Transverse colon (tissue), 4 donors: ENCODE results near the gene ZFAND3. TPM values are rescaled to one million over a fixed set of nuclear protein-coding genes. Genes with fewer than 3 reads are reported as not detected.

Source experiments
- DNase-seq: peaks from one replicate; pipeline ENCODE4 v3.0.0-alpha.2; 2019
- H3K27ac ChIP-seq, 4 donors: fragments of 200-600 bp; sonication (generic); 2 replicates each; pipeline ENCODE4 v1.5.1; 2016 to 2018; ENCODE audit warnings: inconsistent platforms in 4 of 4
- H3K27me3 ChIP-seq: fragments of 200-600 bp; sonication (generic); 2 replicates; pipeline ENCODE4 v1.5.1; 2017; ENCODE audit warnings: inconsistent platforms
- H3K36me3 ChIP-seq, 4 donors: fragments of 200-600 bp; sonication (generic); 2 replicates each; pipeline ENCODE4 v1.5.1; 2017 to 2019; ENCODE audit warnings: inconsistent platforms in 4 of 4
- H3K4me1 ChIP-seq, 4 donors: fragments of 200-600 bp; sonication (generic); 2 replicates each; pipeline ENCODE4 v1.5.1; 2017 to 2020; ENCODE audit warnings: inconsistent platforms in 4 of 4
- H3K4me3 ChIP-seq, 4 donors: fragments of 200-600 bp; sonication (generic); 1 replicate in 1 of 4; 2 replicates in 3 of 4; pipeline versions ENCODE4 v1.5.1 to v1.6.1; 2017 to 2019; ENCODE audit warnings: inconsistent platforms in 4 of 4
- H3K9me3 ChIP-seq, 2 donors: fragments of 200-600 bp; sonication (generic); 2 replicates each; pipeline ENCODE4 v1.5.1; 2017 to 2019; ENCODE audit warnings: inconsistent platforms in 2 of 2
- CTCF ChIP-seq, 5 experiments: fragments of 200-600 bp in 3 of 5; fragments of 450-650 bp in 2 of 5; sonication (generic) in 3 of 5; IDR thresholded peaks; 1 replicate in 2 of 5; 2 replicates in 3 of 5; pipeline ENCODE4 v1.5.1; 2016 to 2017; ENCODE audit warnings: antibody characterized with exemption in 5 of 5, inconsistent platforms in 3 of 5, mild to moderate bottlenecking in 2 of 5, moderate library complexity in 1 of 5
- EP300 ChIP-seq: sonication (generic); formaldehyde crosslinking; IDR thresholded peaks from one replicate; pipeline ENCODE4 v1.6.1; 2017; ENCODE audit warnings: antibody characterized with exemption, low read depth
- POLR2A ChIP-seq: fragments of 450-650 bp; IDR thresholded peaks from one replicate; pipeline ENCODE4 v1.6.1; 2016; ENCODE audit warnings: antibody characterized with exemption, mild to moderate bottlenecking, moderate library complexity
- POLR2AphosphoS5 ChIP-seq, 3 donors: sonication (generic); formaldehyde crosslinking; IDR thresholded peaks; one replicate each; pipeline ENCODE4 v1.6.1; 2016; ENCODE audit warnings: antibody characterized with exemption in 3 of 3
- WGBS, 2 donors: methylation state at CpG; one replicate each; pipeline ENCODE4 v1.1.5; 2018; ENCODE audit warnings: low coverage in 1 of 2; 5-methylcytosine and 5-hydroxymethylcytosine counted together
- in situ Hi-C, 4 donors: fragments of 200-750 bp; cut with MboI; loops; one replicate each; pipeline versions ENCODE4 v1.15.0 to v1.15.1; 2017; ENCODE audit warnings: low sequenced_read_pairs in 3 of 4, low pct_ligation_motif_present in 1 of 4, low pct_unique_long_range_greater_than_20kb in 1 of 4
- intact Hi-C: fragments of 100-400 bp; cut with DNase I; formaldehyde crosslinking; loops from one replicate; pipeline ENCODE4 v1.15.1; 2023; ENCODE audit warnings: low total_unique reads
- total RNA-seq, 4 donors: library from RNA; depleted of rRNA; stranded (reverse); fragments of >200 nt; gene quantifications; one replicate each; pipeline ENCODE4 v1.1.0, GENCODE V29; 2016

ZFAND3 gene
- total RNA-seq, 4 donors from 2014 or later = 20.5 to 83.4 (median 36.5) TPM

GRCh38 chr6:38179300-38179699 lies 359.8 kb downstream of the ZFAND3 start:
- 86 to 94% methylated on average over 4 to 7 of the region's 7 CpGs for WGBS, 2 donors
- Histone ChIP-seq H3K9me3 (no peaks in the 10 kb centered on the region), H3K27me3 (no peaks in the 10 kb centered on the region), H3K4me3 (no peak overlapping the region), H3K27ac (no peak overlapping the region), H3K4me1 (peaks cover 0 to 18% (median 9%) of the 10 kb centered on the region in 4 donors), H3K36me3 (no peaks in the 10 kb centered on the region)
- in situ Hi-C loops = no loop called here
- TF ChIP-seq POLR2AphosphoS5 (IDR thresholded peaks at IDR 0.05) (no peak), CTCF (IDR thresholded peaks at IDR 0.05) (no peak), EP300 (no peak), POLR2A (no peak)
- intact Hi-C loops = no loop called here
- DNase-seq = no peak

- no peak for DNase-seq
- WGBS, 2 donors = 90% methylated on average over 12 of the region's 12 CpGs; no CpG with 5 or more reads in 1 of the 2 donors
- peaks cover 0 to 15% (median 9%) of the 10 kb centered on the region in 4 donors for H3K4me1 ChIP-seq
- H3K27ac ChIP-seq = no peak overlapping the region
- no peaks in the 10 kb centered on the region for H3K9me3 ChIP-seq
- intact Hi-C loops = no loop called here
- H3K27me3 ChIP-seq = no peaks in the 10 kb centered on the region
- TF ChIP-seq POLR2A (no peak), EP300 (no peak), POLR2AphosphoS5 (IDR thresholded peaks at IDR 0.05) (no peak), CTCF (IDR thresholded peaks at IDR 0.05) (no peak)
- H3K4me3 ChIP-seq = no peak overlapping the region
- H3K36me3 ChIP-seq = no peaks in the 10 kb centered on the region
- in situ Hi-C loops = no loop called here
Observed at GRCh38 chr6:38179794-38180430, 360.4 kb downstream of the ZFAND3 start.

- intact Hi-C loops = no loop called here
- no peaks in the 10 kb centered on the region for H3K9me3 ChIP-seq
- no peaks in the 10 kb centered on the region for H3K27me3 ChIP-seq
- 78% methylated on average over 12 of the region's 12 CpGs; no CpG with 5 or more reads in 1 of the 2 donors for WGBS, 2 donors
- TF ChIP-seq CTCF (IDR thresholded peaks at IDR 0.05) (no peak), POLR2A (no peak), EP300 (no peak), POLR2AphosphoS5 (IDR thresholded peaks at IDR 0.05) (no peak)
- H3K4me1 ChIP-seq = peaks cover 0 to 15% (median 9%) of the 10 kb centered on the region in 4 donors
- H3K36me3 ChIP-seq = no peaks in the 10 kb centered on the region
- no peak overlapping the region for H3K4me3 ChIP-seq
- no peak for DNase-seq
- H3K27ac ChIP-seq = no peak overlapping the region
- in situ Hi-C loops = no loop called here
Observed at GRCh38 chr6:38180586-38180985, 361.1 kb downstream of the ZFAND3 start.

- no peak overlapping the region for H3K27ac ChIP-seq
- TF ChIP-seq POLR2AphosphoS5 (IDR thresholded peaks at IDR 0.05) = no peak
- no peak for TF ChIP-seq CTCF (IDR thresholded peaks at IDR 0.05)
- TF ChIP-seq EP300 = no peak
- no peak for TF ChIP-seq POLR2A
- no peaks in the 10 kb centered on the region for H3K9me3 ChIP-seq
- intact Hi-C loops (no loop called here), in situ Hi-C loops (no loop called here)
- no peaks in the 10 kb centered on the region for H3K36me3 ChIP-seq
- H3K27me3 ChIP-seq = no peaks in the 10 kb centered on the region
- H3K4me3 ChIP-seq = no peak overlapping the region
- DNase-seq = no peak
- peaks cover 0 to 5% (median under 1%) of the 10 kb centered on the region in 4 donors for H3K4me1 ChIP-seq
- 96 to 100% methylated on average over 2 to 6 of the region's 6 CpGs for WGBS, 2 donors
Observed at GRCh38 chr6:38182426-38182825, 362.9 kb downstream of the ZFAND3 start.
